AG09309 (cell line): ENCODE data around the gene WDR59.

Experiments used
- DNase-seq: peaks from one replicate; pipeline ENCODE4 v3.0.0-alpha.2; 2010; ENCODE audit warnings: low read depth
- H3K4me3 ChIP-seq: 2 replicates; pipeline ENCODE4 v1.5.1; 2011; ENCODE audit warnings: mild to moderate bottlenecking, low read depth, low read length, moderate library complexity; ENCODE audit not compliant: control insufficient read depth
- TF ChIP-seq, protein P1 (sequence below): IDR thresholded peaks from 2 replicates; pipeline ENCODE4 v1.5.1; 2011; ENCODE audit warnings: mild to moderate bottlenecking, low read depth, low read length, inconsistent platforms; ENCODE audit not compliant: insufficient read depth, control insufficient read depth; ENCODE audit errors: missing control alignments

Gene WDR59

GRCh38 chr16:74942977-74943918 is 41.7 kb downstream of the WDR59 start:
- no peak overlapping the region for H3K4me3 ChIP-seq
- DNase-seq, result no peak
- TF ChIP-seq, protein P1, sequence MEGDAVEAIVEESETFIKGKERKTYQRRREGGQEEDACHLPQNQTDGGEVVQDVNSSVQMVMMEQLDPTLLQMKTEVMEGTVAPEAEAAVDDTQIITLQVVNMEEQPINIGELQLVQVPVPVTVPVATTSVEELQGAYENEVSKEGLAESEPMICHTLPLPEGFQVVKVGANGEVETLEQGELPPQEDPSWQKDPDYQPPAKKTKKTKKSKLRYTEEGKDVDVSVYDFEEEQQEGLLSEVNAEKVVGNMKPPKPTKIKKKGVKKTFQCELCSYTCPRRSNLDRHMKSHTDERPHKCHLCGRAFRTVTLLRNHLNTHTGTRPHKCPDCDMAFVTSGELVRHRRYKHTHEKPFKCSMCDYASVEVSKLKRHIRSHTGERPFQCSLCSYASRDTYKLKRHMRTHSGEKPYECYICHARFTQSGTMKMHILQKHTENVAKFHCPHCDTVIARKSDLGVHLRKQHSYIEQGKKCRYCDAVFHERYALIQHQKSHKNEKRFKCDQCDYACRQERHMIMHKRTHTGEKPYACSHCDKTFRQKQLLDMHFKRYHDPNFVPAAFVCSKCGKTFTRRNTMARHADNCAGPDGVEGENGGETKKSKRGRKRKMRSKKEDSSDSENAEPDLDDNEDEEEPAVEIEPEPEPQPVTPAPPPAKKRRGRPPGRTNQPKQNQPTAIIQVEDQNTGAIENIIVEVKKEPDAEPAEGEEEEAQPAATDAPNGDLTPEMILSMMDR, result no peak

DNA sequence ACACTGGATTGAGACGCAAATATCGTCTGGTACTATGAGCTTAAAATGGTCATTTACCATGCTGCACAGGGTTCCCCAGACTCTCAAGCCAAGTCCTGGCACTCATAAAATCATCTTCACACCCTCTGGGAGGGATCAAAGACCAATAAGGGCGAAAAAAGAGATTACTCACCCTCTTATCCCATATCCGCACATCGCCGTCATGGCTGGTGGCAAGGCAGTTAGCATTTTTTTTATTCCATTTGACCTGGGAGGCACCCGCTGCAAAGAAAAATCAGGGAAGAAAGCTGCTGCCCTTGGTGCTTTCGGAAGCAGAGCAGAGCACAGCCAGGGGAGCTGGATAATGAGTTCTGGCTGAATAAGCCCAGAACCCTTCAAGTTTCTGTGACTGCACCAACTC is 42.4 kb downstream of the WDR59 start:
- no peak overlapping the region for H3K4me3 ChIP-seq
- DNase-seq, result no peak
- TF ChIP-seq, protein P1, result no peak

GRCh38 chr16:74939688-74940087 is 45.2 kb downstream of the WDR59 start:
- no peak for DNase-seq
- H3K4me3 ChIP-seq, result no peak overlapping the region
- TF ChIP-seq, protein P1, result no peak

DNA sequence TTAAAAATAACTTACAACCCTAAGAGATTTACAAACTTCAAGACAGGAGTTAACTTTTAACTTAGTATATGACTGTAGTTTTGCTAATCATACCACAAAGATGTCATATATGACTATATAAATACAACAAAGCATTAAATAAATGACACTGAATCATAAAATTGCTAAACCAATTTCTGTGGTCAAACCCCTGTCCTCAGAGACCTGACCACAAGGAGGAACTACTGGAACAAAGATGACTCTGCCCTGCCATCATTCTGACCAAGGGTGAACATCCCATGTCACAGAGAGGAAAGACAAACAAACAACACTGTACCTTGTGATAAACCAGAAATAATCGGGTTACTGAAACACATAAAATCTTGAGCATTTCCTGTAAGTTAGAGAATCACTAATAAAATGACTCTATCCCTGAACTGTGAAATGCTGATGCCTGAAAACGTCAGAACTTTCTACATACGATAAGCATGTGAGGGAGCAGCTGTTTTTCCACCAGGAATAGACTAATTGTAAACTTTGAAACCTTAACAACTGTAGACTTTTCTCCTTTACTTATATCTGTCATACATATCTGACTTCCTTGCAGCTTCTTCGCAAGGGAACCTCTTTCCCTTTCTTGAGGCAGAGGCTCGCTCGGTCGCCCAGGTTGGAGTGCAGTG is 47.9 kb downstream of the WDR59 start:
- TF ChIP-seq, protein P1, result no peak
- H3K4me3 ChIP-seq, result no peak overlapping the region
- peak; percentile 69 for DNase-seq

DNA sequence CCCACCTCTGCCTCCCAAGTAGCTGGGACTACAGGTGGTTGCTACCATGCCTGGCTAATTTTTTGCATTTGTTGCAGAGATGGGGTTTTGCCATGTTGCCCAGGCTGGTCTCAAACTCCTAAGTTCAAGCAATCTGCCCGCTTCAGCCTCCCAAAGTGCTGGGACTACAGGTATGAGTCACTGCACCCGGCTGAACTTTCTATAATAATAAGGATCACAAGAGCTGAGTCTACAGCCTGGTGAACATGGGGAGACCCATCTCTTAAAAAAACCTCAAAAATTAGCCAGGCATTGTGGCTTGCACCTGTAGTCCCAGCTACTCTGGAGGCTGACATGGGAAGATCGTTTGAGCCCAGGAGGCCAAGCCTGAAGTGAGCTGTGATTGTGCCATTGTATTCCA is 53.5 kb downstream of the WDR59 start:
- H3K4me3 ChIP-seq, result no peak overlapping the region
- DNase-seq, result no peak
- TF ChIP-seq, protein P1, result no peak

DNA sequence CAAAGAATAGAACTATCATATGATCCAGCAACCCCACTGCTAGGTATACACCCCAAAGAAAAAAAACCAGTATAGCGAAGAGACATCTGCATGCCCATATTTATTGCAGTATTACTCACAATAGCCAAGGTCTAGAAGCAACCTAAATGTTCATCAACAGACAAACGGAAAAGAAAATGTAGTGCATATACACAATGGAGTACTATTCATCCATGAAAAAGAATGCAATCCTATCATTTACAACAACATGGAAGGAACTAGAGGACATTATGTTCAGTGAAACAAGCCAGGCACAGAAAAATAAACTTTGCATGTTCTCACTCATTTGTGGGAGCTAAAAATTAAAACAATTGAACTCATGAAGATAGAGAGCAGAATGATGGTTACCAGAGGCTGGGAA is 55.3 kb downstream of the WDR59 start:
- TF ChIP-seq, protein P1, result no peak
- H3K4me3 ChIP-seq, result no peak overlapping the region

More for the DNA sequence above, 55.3 kb downstream of the WDR59 start:
- DNase-seq, result no peak
